IMR-90 (cell line): ENCODE data around the gene FAM193B. TPM values are rescaled to one million over a fixed set of nuclear protein-coding genes. Genes with fewer than 3 reads are reported as not detected.

Experiments used
- ATAC-seq: fragments of 200-7000 bp; cut with Tn5 transposase; 2 replicates; pipeline ENCODE4 v1.9.1; 2020; ENCODE audit warnings: low read depth, mild to moderate bottlenecking, moderate library complexity
- BruUV-seq: library from RNA; stranded (reverse); fragments of 400-500 nt; replicated peaks from 2 replicates; lab custom pipeline; 2021; lab: Mats Ljungman, UMichigan
- CTCF ChIA-PET: fragments of 300-600 bp; formaldehyde crosslinking; extraction: SDS; loops from one replicate; lab custom pipeline; 2021; ENCODE audit warnings: antibody characterized with exemption; lab: Yijun Ruan, JAX
- POLR2A ChIA-PET: fragments of 300-600 bp; sonication (Branson Sonifier 250); formaldehyde crosslinking; loops from one replicate; lab custom pipeline; 2022; ENCODE audit warnings: antibody characterized with exemption; ENCODE audit not compliant: unreplicated experiment; lab: Charles Lee
- DNase-seq: peaks from one replicate; pipeline ENCODE4 v3.0.0; 2013
- H2AFZ ChIP-seq: replicated peaks from 2 replicates; pipeline ENCODE3; 2013; ENCODE audit warnings: low read length, mild to moderate bottlenecking; ENCODE audit not compliant: poor library complexity
- H2AK5ac ChIP-seq: 2 replicates; pipeline ENCODE4 v1.6.1; 2013; ENCODE audit warnings: low read depth, low read length, inconsistent platforms
- H2AK9ac ChIP-seq: replicated peaks from 2 replicates; pipeline ENCODE3; 2013; ENCODE audit warnings: mild to moderate bottlenecking, low read depth, low read length, moderate library complexity; ENCODE audit not compliant: poor library complexity
- H2BK120ac ChIP-seq: 2 replicates; pipeline ENCODE4 v1.6.1; 2013; ENCODE audit warnings: low read depth, low read length, inconsistent platforms
- H2BK15ac ChIP-seq: 3 replicates; pipeline ENCODE4 v1.6.1; 2013; ENCODE audit warnings: low read depth, low read length, inconsistent platforms
- H2BK20ac ChIP-seq: 2 replicates; pipeline ENCODE4 v1.6.1; 2013; ENCODE audit warnings: low read depth, mild to moderate bottlenecking, inconsistent platforms, low read length, moderate library complexity
- H2BK5ac ChIP-seq: 2 replicates; pipeline ENCODE4 v1.6.1; 2013; ENCODE audit warnings: mild to moderate bottlenecking, low read depth, low read length, inconsistent platforms; ENCODE audit not compliant: poor library complexity, severe bottlenecking
- H3K14ac ChIP-seq: replicated peaks from 2 replicates; pipeline ENCODE4 v1.6.1; 2013; ENCODE audit warnings: low read depth, low read length, inconsistent platforms
- H3K18ac ChIP-seq: 2 replicates; pipeline ENCODE4 v1.6.1; 2013; ENCODE audit warnings: low read depth, low read length, control low read depth
- H3K23ac ChIP-seq: 2 replicates; pipeline ENCODE4 v1.6.1; 2013; ENCODE audit warnings: low read depth, low read length, inconsistent platforms
- H3K27ac ChIP-seq: 2 replicates; pipeline ENCODE4 v1.5.1; 2013; ENCODE audit warnings: mild to moderate bottlenecking, control low read depth, low read length; ENCODE audit not compliant: insufficient read depth
- H3K27me3 ChIP-seq: 2 replicates; pipeline ENCODE4 v1.6.1; 2013; ENCODE audit warnings: low read length; ENCODE audit not compliant: control insufficient read depth, insufficient read depth
- H3K36me3 ChIP-seq: 2 replicates; pipeline ENCODE4 v1.6.1; 2013; ENCODE audit warnings: low read length, mixed read lengths; ENCODE audit not compliant: control insufficient read depth, insufficient read depth
- H3K4ac ChIP-seq: 2 replicates; pipeline ENCODE4 v1.6.1; 2013; ENCODE audit warnings: low read depth, low read length, inconsistent platforms
- H3K4me1 ChIP-seq: 2 replicates; pipeline ENCODE4 v1.6.1; 2013; ENCODE audit warnings: low read length, mixed read lengths; ENCODE audit not compliant: control insufficient read depth, insufficient read depth
- H3K4me2 ChIP-seq: 2 replicates; pipeline ENCODE4 v1.6.1; 2013; ENCODE audit warnings: low read depth, mild to moderate bottlenecking, control low read depth, low read length, moderate library complexity
- H3K4me3 ChIP-seq: 2 replicates; pipeline ENCODE4 v1.5.1; 2013; ENCODE audit warnings: low read depth, mild to moderate bottlenecking, control low read depth, low read length, moderate library complexity; ENCODE audit not compliant: insufficient read depth
- H3K56ac ChIP-seq: 2 replicates; pipeline ENCODE4 v1.6.1; 2013; ENCODE audit warnings: low read length, inconsistent platforms; ENCODE audit not compliant: insufficient read depth; ENCODE audit errors: extremely low read depth
- H3K79me1 ChIP-seq, 2 experiments: 2 replicates each; pipeline ENCODE4 v1.6.1; 2013; ENCODE audit warnings: low read length in 2 of 2, inconsistent platforms in 1 of 2, low read depth in 1 of 2
- H3K9ac ChIP-seq: 2 replicates; pipeline ENCODE4 v1.6.1; 2013; ENCODE audit warnings: low read depth, low read length, control low read depth
- H3K9me1 ChIP-seq: 2 replicates; pipeline ENCODE4 v1.6.1; 2013; ENCODE audit warnings: low read length, inconsistent platforms; ENCODE audit not compliant: insufficient read depth
- H3K9me3 ChIP-seq: 2 replicates; pipeline ENCODE4 v1.6.1; 2013; ENCODE audit warnings: low read length; ENCODE audit not compliant: control insufficient read depth, insufficient read depth
- H4K20me1 ChIP-seq: 2 replicates; pipeline ENCODE4 v1.6.1; 2013; ENCODE audit warnings: low read length, inconsistent platforms; ENCODE audit not compliant: insufficient read depth
- H4K5ac ChIP-seq: 2 replicates; pipeline ENCODE4 v1.6.1; 2013; ENCODE audit warnings: mild to moderate bottlenecking, low read depth, low read length, control low read depth
- H4K8ac ChIP-seq, 2 experiments: 2 replicates each; pipeline ENCODE4 v1.6.1; 2013; ENCODE audit warnings: low read depth in 2 of 2, low read length in 2 of 2, control low read depth in 1 of 2, inconsistent platforms in 1 of 2
- H4K91ac ChIP-seq: 2 replicates; pipeline ENCODE4 v1.6.1; 2013; ENCODE audit warnings: low read depth, low read length, inconsistent platforms; ENCODE audit not compliant: insufficient read depth
- CEBPB ChIP-seq: IDR thresholded peaks from 2 replicates; pipeline ENCODE4 v1.6.1; 2012; ENCODE audit warnings: low read depth, low read length, improper control_type of control experiment
- MAZ ChIP-seq: IDR thresholded peaks from 2 replicates; pipeline ENCODE4 v1.6.1; 2012; ENCODE audit warnings: low read depth, mild to moderate bottlenecking, low read length, improper control_type of control experiment, moderate library complexity, borderline replicate concordance
- NFE2L2 ChIP-seq: fragments of 150-350 bp; IDR thresholded peaks from 2 replicates; pipeline ENCODE4 v1.6.1; 2016; ENCODE audit warnings: low read depth, mild to moderate bottlenecking, low read length
- POLR2A ChIP-seq: IDR thresholded peaks from 2 replicates; pipeline ENCODE4 v1.6.1; 2012; ENCODE audit warnings: mild to moderate bottlenecking, low read depth, low read length
- RAD21 ChIP-seq: IDR thresholded peaks from 2 replicates; pipeline ENCODE4 v1.6.1; 2012; ENCODE audit warnings: low read length, improper control_type of control experiment
- RCOR1 ChIP-seq: IDR thresholded peaks from 2 replicates; pipeline ENCODE4 v1.6.1; 2012; ENCODE audit warnings: mild to moderate bottlenecking, low read length, improper control_type of control experiment; ENCODE audit not compliant: insufficient replicate concordance
- SMC3 ChIP-seq: fragments of 150-350 bp; IDR thresholded peaks from 2 replicates; pipeline ENCODE4 v1.6.1; 2016; ENCODE audit warnings: low read depth, mild to moderate bottlenecking, antibody characterized with exemption, low read length, moderate library complexity
- WGBS, 2 experiments: methylation state at CpG; one replicate each; pipeline versions ENCODE4 v1.1.5 to v1.1.7; 2013; ENCODE audit warnings: missing lambda C conversion rate in 2 of 2; ENCODE audit not compliant: insufficient read length in 1 of 2; ENCODE audit errors: extremely low coverage in 2 of 2; 5-methylcytosine and 5-hydroxymethylcytosine counted together
- dilution Hi-C: fragments of 300-500 bp; cut with HindIII; formaldehyde crosslinking; loops from one replicate; pipeline ENCODE4 v1.14.3; 2018; ENCODE audit warnings: low sequenced_read_pairs; ENCODE audit not compliant: unreplicated experiment
- in situ Hi-C: fragments of 300-500 bp; cut with MboI; formaldehyde crosslinking; loops from 3 replicates; pipeline ENCODE4 v1.14.3; 2019; ENCODE audit warnings: low sequenced_read_pairs, inconsistent platforms, mixed read lengths
- intact Hi-C: fragments of 100-400 bp; cut with micrococcal nuclease; formaldehyde crosslinking; loops from 2 replicates; pipeline ENCODE4 v1.10.0; 2022
- polyA plus RNA-seq, 3 experiments: library from polyadenylated mRNA; depleted of rRNA; stranded (reverse); fragments of >200 nt; gene quantifications; 2 replicates each; pipeline ENCODE4 v1.2.3, GENCODE V29; 2012; ENCODE audit warnings: low replicate concordance in 1 of 3
- total RNA-seq: library from RNA; depleted of rRNA; stranded (reverse); fragments of >200 nt; gene quantifications from 2 replicates; pipeline ENCODE4 v1.2.3, GENCODE V29; 2012
- TF ChIP-seq, protein P1 (sequence below): conservative IDR thresholded peaks from 2 replicates; pipeline ENCODE4 v1.5.1; 2012; ENCODE audit warnings: mild to moderate bottlenecking, low read depth, low read length, improper control_type of control experiment
- TF ChIP-seq, protein P2 (sequence below): fragments of 150-350 bp; IDR thresholded peaks from 2 replicates; pipeline ENCODE4 v1.6.1; 2017; ENCODE audit warnings: mild to moderate bottlenecking, antibody characterized with exemption, low read length, low read depth
- TF ChIP-seq, protein P3 (sequence below): fragments of 150-350 bp; IDR thresholded peaks from 2 replicates; pipeline ENCODE4 v1.6.1; 2016; ENCODE audit warnings: low read depth, mild to moderate bottlenecking, low read length, moderate library complexity, borderline replicate concordance

The FAM193B gene
- total and polyA plus RNA-seq, 2 of the 4 experiments (the other 2 are of a cell fraction), result 9.5 to 52.2 TPM

DNA sequence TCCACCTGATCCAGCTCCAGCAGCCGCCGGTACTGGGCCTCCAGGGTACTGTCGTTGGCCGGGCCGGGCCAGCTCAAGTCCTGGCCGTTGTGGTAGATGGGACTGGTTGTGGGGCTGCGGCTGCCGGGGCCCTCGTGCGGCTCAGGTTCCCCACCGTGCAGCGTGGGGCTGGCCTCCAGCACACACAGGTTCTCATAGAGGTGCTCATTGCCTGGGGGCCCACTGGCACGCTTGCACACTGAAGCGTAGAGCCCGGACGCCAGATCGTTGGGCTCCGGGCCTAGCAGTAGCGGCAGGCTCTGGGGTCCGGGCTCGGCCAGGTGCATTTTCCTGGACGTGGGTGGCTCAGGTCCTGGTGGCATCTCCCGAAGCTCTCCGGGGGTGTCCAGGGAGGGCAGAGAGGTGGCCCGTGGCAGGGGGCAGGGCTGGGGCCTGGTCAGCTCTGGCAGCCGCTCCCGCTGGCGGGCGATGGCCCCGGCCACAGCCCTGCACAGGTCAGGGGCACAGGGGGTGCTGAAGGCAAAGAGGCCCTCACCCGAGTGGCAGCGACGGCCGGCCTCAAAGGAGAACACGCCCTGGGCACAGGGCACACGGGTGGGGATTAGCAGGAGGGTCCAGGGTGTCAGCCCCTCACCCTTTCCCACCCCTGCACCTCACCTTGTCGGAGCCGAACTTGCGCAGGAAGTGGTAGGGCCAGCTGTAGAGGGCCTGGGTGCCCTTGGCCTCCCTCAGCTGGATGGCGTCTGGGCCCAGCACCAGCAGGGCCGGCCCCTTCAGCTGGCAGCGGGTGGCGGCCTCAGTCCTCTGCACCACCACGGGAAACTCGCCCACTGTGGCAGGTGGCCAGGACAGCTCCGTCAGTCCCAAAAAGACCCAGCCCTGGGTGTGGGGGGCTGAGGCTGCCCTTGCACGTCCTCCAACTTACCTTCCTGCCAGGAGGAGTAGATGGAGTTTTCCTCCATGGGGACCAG, 50.0 kb downstream of the FAM193B start:
- Histone ChIP-seq H3K36me3 (peaks cover 6% of the 10 kb centered on the region), H3K4me2 (no peak overlapping the region), H3K4me3 (no peak overlapping the region), H2AK9ac (no peak overlapping the region), H2BK20ac (no peak overlapping the region), H3K56ac (no peak overlapping the region), H4K20me1 (no peaks in the 10 kb centered on the region), H2BK15ac (no peak overlapping the region), H3K9me1 (0 out of 2 replicates have a peak, but pooled peaks cover 3% of the 10 kb centered on the region), H2BK5ac (no peak overlapping the region), H4K91ac (no peak overlapping the region), H3K14ac (no peak overlapping the region), H2AFZ (no peak overlapping the region), H3K9me3 (no peaks in the 10 kb centered on the region), H3K18ac (no peak overlapping the region), H4K8ac (no peak overlapping the region), H3K4ac (no peak overlapping the region), H3K4me1 (peaks cover 10% of the 10 kb centered on the region; the same call in 1 of the 2 replicates), H2AK5ac (no peak overlapping the region), H3K27ac (no peak overlapping the region), H3K27me3 (no peaks in the 10 kb centered on the region), H3K9ac (no peak overlapping the region), H2BK120ac (no peak overlapping the region), H4K5ac (no peak overlapping the region), H3K23ac (no peak overlapping the region), H3K79me1 (peaks cover 0 to 5% of the 10 kb centered on the region in 2 experiments; a peak in 1 of 4 replicates)
- no TSS peak for BruUV-seq
- ChIA-PET CTCF (interaction anchor here (0.8 kb wide), 1 partner anchor 100 kb away, joined by 4 read pairs; no protein-coding TSS in a partner anchor), POLR2A (interaction anchor here (1.0 kb wide), 1 partner anchor 9 kb away, joined by 3 read pairs; no protein-coding TSS in a partner anchor)
- dilution Hi-C loops, result no loop called here
- intact Hi-C loops, result no loop called here
- TF ChIP-seq CEBPB (no peak), NFE2L2 (no peak), POLR2A (no peak), RCOR1 (no peak), SMC3 (no peak), MAZ (no peak), RAD21 (no peak)
- TF ChIP-seq, protein P1, sequence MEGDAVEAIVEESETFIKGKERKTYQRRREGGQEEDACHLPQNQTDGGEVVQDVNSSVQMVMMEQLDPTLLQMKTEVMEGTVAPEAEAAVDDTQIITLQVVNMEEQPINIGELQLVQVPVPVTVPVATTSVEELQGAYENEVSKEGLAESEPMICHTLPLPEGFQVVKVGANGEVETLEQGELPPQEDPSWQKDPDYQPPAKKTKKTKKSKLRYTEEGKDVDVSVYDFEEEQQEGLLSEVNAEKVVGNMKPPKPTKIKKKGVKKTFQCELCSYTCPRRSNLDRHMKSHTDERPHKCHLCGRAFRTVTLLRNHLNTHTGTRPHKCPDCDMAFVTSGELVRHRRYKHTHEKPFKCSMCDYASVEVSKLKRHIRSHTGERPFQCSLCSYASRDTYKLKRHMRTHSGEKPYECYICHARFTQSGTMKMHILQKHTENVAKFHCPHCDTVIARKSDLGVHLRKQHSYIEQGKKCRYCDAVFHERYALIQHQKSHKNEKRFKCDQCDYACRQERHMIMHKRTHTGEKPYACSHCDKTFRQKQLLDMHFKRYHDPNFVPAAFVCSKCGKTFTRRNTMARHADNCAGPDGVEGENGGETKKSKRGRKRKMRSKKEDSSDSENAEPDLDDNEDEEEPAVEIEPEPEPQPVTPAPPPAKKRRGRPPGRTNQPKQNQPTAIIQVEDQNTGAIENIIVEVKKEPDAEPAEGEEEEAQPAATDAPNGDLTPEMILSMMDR, result no peak
- TF ChIP-seq, protein P2, sequence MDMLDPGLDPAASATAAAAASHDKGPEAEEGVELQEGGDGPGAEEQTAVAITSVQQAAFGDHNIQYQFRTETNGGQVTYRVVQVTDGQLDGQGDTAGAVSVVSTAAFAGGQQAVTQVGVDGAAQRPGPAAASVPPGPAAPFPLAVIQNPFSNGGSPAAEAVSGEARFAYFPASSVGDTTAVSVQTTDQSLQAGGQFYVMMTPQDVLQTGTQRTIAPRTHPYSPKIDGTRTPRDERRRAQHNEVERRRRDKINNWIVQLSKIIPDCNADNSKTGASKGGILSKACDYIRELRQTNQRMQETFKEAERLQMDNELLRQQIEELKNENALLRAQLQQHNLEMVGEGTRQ, result no peak
- TF ChIP-seq, protein P3, sequence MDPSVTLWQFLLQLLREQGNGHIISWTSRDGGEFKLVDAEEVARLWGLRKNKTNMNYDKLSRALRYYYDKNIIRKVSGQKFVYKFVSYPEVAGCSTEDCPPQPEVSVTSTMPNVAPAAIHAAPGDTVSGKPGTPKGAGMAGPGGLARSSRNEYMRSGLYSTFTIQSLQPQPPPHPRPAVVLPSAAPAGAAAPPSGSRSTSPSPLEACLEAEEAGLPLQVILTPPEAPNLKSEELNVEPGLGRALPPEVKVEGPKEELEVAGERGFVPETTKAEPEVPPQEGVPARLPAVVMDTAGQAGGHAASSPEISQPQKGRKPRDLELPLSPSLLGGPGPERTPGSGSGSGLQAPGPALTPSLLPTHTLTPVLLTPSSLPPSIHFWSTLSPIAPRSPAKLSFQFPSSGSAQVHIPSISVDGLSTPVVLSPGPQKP, result no peak
- DNase-seq, result no peak
- no peak for ATAC-seq
- WGBS, 2 experiments, result 96% methylated on average over 10 of the region's 47 CpGs; no CpG with 5 or more reads in 1 of the 2 experiments
- in situ Hi-C loops, result no loop called here
